Loucy (cell line): ENCODE data around the gene FAM241B.

Experiments
- CTCF ChIP-seq: fragments of 200-600 bp; sonication (generic); conservative IDR thresholded peaks from 2 replicates; pipeline ENCODE4 v1.5.1; 2014; ENCODE audit warnings: mild to moderate bottlenecking, antibody characterized with exemption, low read length
- EZH2phosphoT487 ChIP-seq: fragments of 200-600 bp; IDR thresholded peaks from 2 replicates; pipeline ENCODE4 v1.6.1; 2018; ENCODE audit warnings: antibody characterized with exemption, mild to moderate bottlenecking, moderate library complexity, borderline replicate concordance

GRCh38 chr10:69647819-69648218, 17.8 kb downstream of the FAM241B start:
- TF ChIP-seq CTCF (no peak), EZH2phosphoT487 (no peak)
